ENCODE data around the gene REPIN1.

DNA sequence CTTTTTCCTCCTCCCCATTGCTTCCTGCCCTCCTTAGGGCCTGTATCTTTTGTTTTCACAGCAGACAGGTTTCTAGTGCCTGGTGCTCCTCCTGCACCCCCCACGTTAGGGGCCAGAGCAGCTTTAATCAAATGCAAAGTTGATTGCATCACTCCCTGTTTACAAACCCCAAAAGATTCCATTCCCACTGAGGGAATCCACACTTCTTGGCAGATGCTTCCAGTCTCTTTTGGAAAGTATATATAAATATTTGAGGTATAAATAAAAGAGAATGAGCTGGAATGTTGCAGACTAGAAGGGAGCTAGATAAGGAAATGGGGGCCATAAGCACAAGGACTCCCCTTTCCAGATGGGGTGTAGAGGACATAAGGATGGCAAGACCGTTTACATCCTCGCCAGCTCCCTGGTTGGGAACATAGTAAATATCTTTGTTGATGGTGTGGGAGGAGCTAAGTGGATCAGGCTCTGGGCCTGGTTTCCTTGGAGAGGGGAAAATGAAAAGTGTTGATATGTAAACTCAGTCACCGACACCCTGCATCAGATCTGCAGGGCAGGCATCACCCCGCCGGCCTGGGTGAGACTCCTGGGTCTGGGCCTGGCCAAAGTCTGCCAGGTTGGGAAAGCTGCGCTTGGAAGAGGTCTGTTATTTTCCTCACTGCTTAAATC lies 33.4 kb upstream of the REPIN1 start:
- TF ChIP-seq, protein P1, sequence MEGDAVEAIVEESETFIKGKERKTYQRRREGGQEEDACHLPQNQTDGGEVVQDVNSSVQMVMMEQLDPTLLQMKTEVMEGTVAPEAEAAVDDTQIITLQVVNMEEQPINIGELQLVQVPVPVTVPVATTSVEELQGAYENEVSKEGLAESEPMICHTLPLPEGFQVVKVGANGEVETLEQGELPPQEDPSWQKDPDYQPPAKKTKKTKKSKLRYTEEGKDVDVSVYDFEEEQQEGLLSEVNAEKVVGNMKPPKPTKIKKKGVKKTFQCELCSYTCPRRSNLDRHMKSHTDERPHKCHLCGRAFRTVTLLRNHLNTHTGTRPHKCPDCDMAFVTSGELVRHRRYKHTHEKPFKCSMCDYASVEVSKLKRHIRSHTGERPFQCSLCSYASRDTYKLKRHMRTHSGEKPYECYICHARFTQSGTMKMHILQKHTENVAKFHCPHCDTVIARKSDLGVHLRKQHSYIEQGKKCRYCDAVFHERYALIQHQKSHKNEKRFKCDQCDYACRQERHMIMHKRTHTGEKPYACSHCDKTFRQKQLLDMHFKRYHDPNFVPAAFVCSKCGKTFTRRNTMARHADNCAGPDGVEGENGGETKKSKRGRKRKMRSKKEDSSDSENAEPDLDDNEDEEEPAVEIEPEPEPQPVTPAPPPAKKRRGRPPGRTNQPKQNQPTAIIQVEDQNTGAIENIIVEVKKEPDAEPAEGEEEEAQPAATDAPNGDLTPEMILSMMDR (conservative IDR thresholded peaks at IDR 0.05; ENCODE audit: low read depth, low read length) = no peak
- TF ChIP-seq EZH2 (IDR thresholded peaks at IDR 0.05; ENCODE audit: borderline replicate concordance, low read depth, low read length, poor library complexity, severe bottlenecking) = no peak

All from A673 (cell line).